K562 (cell line): ENCODE results near the gene RCOR1. TPM values are rescaled to one million over a fixed set of nuclear protein-coding genes. Genes with fewer than 3 reads are reported as not detected.

Experiments
- polyA plus RNA-seq, 8 experiments: library from polyadenylated mRNA; depleted of rRNA in 4 of 8; stranded (reverse) in 5 of 8; unstranded in 3 of 8; fragments of >200 nt; fragmentation: Nextera tagmentation in 2 of 8; fragmentation: Illumina TruSeq in 1 of 8; extraction: Ambion mirVana in 2 of 8; extraction: Trizol in 1 of 8; gene quantifications; 2 replicates each; pipeline versions ENCODE4 v1.2.1 to v1.2.3, GENCODE V29; 2011 to 2014; ENCODE audit warnings: inconsistent platforms in 1 of 8, missing spikeins in 1 of 8
- small RNA-seq: library from RNA; depleted of rRNA; stranded (forward); fragments of <200 nt; gene quantifications from one replicate; pipeline ENCODE3, GENCODE V24; 2014
- total RNA-seq, 7 experiments: library from RNA; depleted of rRNA in 6 of 7; stranded (reverse); fragments of >200 nt in 6 of 7; fragmentation: Illumina TruSeq in 2 of 7; extraction: Trizol in 2 of 7; gene quantifications; 2 replicates each; pipeline versions ENCODE4 v1.2.1 to v1.2.3, GENCODE V29; 2011 to 2021; ENCODE audit warnings: low replicate concordance in 1 of 7

The RCOR1 gene
- total and polyA plus RNA-seq, 9 of the 15 experiments (the other 6 are each of a cell fraction or from before 2014, with no cell fraction given): 8.5 to 47.9 (median 20.9) TPM

Small RNA genes lying within 50 kb of the gene (small RNA-seq; reads per million reads assigned to genes)
- gene RF00019: not detected
- not detected for gene RN7SL546P

Other genes starting within 250 kb of the RCOR1 start
- gene CINP, start 229.8 kb upstream of the RCOR1 start, total RNA-seq (2014; rRNA removed): 47.7 and 56.1 TPM in 2 replicates
- 39.3 and 44.7 TPM in 2 replicates for gene CINP, start 229.8 kb upstream of the RCOR1 start, total RNA-seq (2014; rRNA removed; fragmentation: Illumina TruSeq; extraction: Trizol)
- gene CINP, start 229.8 kb upstream of the RCOR1 start, total RNA-seq (2015; rRNA removed; fragmentation: Illumina TruSeq; extraction: Trizol): 40.1 and 41.2 TPM in 2 replicates
- 41.2 and 41.8 TPM in 2 replicates for gene CINP, start 229.8 kb upstream of the RCOR1 start, total RNA-seq (2021)
- gene CINP, start 229.8 kb upstream of the RCOR1 start, polyA plus RNA-seq (2011; rRNA removed): 40.8 and 43.7 TPM in 2 replicates
- 56.5 and 62.4 TPM in 2 replicates for gene CINP, start 229.8 kb upstream of the RCOR1 start, polyA plus RNA-seq (2014; fragmentation: Illumina TruSeq; extraction: Trizol)
- gene CINP, start 229.8 kb upstream of the RCOR1 start, polyA plus RNA-seq (2014; fragmentation: Nextera tagmentation; extraction: Ambion mirVana): 10 to 100 TPM; 36.3 to 63.2 TPM
- gene CINP, start 229.8 kb upstream of the RCOR1 start, polyA plus RNA-seq (2014; rRNA removed): 54.2 and 54.5 TPM in 2 replicates
- 0.54 and 1.8 TPM in 2 replicates for gene TECPR2, start 229.7 kb upstream of the RCOR1 start, total RNA-seq (2014; rRNA removed)
- gene TECPR2, start 229.7 kb upstream of the RCOR1 start, total RNA-seq (2014; rRNA removed; fragmentation: Illumina TruSeq; extraction: Trizol): 1.0 and 1.1 TPM in 2 replicates
- 0.83 and 1.2 TPM in 2 replicates for gene TECPR2, start 229.7 kb upstream of the RCOR1 start, total RNA-seq (2015; rRNA removed; fragmentation: Illumina TruSeq; extraction: Trizol)
- gene TECPR2, start 229.7 kb upstream of the RCOR1 start, total RNA-seq (2021): 1.7 and 3.0 TPM in 2 replicates
- 1.0 and 1.4 TPM in 2 replicates for gene TECPR2, start 229.7 kb upstream of the RCOR1 start, polyA plus RNA-seq (2011; rRNA removed)
- gene TECPR2, start 229.7 kb upstream of the RCOR1 start, polyA plus RNA-seq (2014; fragmentation: Illumina TruSeq; extraction: Trizol): 0.65 and 0.96 TPM in 2 replicates
- gene TECPR2, start 229.7 kb upstream of the RCOR1 start, polyA plus RNA-seq (2014; fragmentation: Nextera tagmentation; extraction: Ambion mirVana): under 1 TPM; 0.04 to 0.13 TPM
- gene TECPR2, start 229.7 kb upstream of the RCOR1 start, polyA plus RNA-seq (2014; rRNA removed): 0.62 and 1.1 TPM in 2 replicates
- 29.4 and 29.5 TPM in 2 replicates for gene ANKRD9, start 82.9 kb upstream of the RCOR1 start, total RNA-seq (2014; rRNA removed)
- gene ANKRD9, start 82.9 kb upstream of the RCOR1 start, total RNA-seq (2014; rRNA removed; fragmentation: Illumina TruSeq; extraction: Trizol): 3.3 and 3.7 TPM in 2 replicates
- 5.0 and 5.3 TPM in 2 replicates for gene ANKRD9, start 82.9 kb upstream of the RCOR1 start, total RNA-seq (2015; rRNA removed; fragmentation: Illumina TruSeq; extraction: Trizol)
- gene ANKRD9, start 82.9 kb upstream of the RCOR1 start, total RNA-seq (2021): 32.9 and 34.8 TPM in 2 replicates
- 15.4 and 20.4 TPM in 2 replicates for gene ANKRD9, start 82.9 kb upstream of the RCOR1 start, polyA plus RNA-seq (2011; rRNA removed)
- gene ANKRD9, start 82.9 kb upstream of the RCOR1 start, polyA plus RNA-seq (2014; fragmentation: Illumina TruSeq; extraction: Trizol): 4.0 and 4.3 TPM in 2 replicates
- gene ANKRD9, start 82.9 kb upstream of the RCOR1 start, polyA plus RNA-seq (2014; fragmentation: Nextera tagmentation; extraction: Ambion mirVana): under 1 TPM; 0.04 to 0.06 TPM
- 27.5 and 29.9 TPM in 2 replicates for gene ANKRD9, start 82.9 kb upstream of the RCOR1 start, polyA plus RNA-seq (2014; rRNA removed)
- gene TRAF3, start 184.8 kb downstream of the RCOR1 start, total RNA-seq (2014; rRNA removed): 8.1 and 11.4 TPM in 2 replicates
- gene TRAF3, start 184.8 kb downstream of the RCOR1 start, total RNA-seq (2014; rRNA removed; fragmentation: Illumina TruSeq; extraction: Trizol): 9.1 and 9.9 TPM in 2 replicates
- gene TRAF3, start 184.8 kb downstream of the RCOR1 start, total RNA-seq (2015; rRNA removed; fragmentation: Illumina TruSeq; extraction: Trizol): 7.4 and 9.9 TPM in 2 replicates
- 20.7 and 21.3 TPM in 2 replicates for gene TRAF3, start 184.8 kb downstream of the RCOR1 start, total RNA-seq (2021)
- 13.6 and 15.3 TPM in 2 replicates for gene TRAF3, start 184.8 kb downstream of the RCOR1 start, polyA plus RNA-seq (2011; rRNA removed)
- 10.7 and 11.5 TPM in 2 replicates for gene TRAF3, start 184.8 kb downstream of the RCOR1 start, polyA plus RNA-seq (2014; fragmentation: Illumina TruSeq; extraction: Trizol)
- gene TRAF3, start 184.8 kb downstream of the RCOR1 start, polyA plus RNA-seq (2014; fragmentation: Nextera tagmentation; extraction: Ambion mirVana): under 1 TPM; 0.52 to 0.57 TPM
- gene TRAF3, start 184.8 kb downstream of the RCOR1 start, polyA plus RNA-seq (2014; rRNA removed): 12.1 and 15.3 TPM in 2 replicates